HG03108 (cell line): ENCODE results near the gene SPACA7.
"Not testable (repeated sequence)": the region's sequence is repeated elsewhere in the genome, so short reads cannot be mapped to it uniquely, and the experiment has no call there.

Source experiments
- ATAC-seq: cut with Tn5 transposase; IDR thresholded peaks from one replicate; pipeline ENCODE4 v1.9.1; 2021; ENCODE audit warnings: moderate library complexity; ENCODE audit not compliant: unreplicated experiment

Gene SPACA7

DNA sequence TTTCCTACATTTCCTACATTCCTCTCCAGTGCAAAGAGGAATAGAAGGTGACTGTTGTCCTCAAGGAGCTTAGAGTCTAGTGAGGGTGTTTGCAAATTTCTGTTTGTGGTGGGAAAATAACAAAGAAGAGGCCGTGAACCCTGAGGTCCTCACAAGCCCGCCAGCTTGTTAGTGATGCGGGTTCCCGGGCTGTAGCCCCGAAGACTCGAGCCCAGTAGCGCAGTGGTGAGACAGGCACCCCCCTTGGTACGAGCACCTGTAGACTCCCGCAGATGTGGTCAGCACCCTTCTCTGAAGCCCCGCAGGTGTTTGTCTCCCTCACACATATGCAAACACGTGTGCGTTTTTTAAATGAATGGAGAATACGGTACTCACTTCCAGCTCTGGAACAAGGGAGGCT, 26.5 kb upstream of the SPACA7 start:
- ATAC-seq = no peak

DNA sequence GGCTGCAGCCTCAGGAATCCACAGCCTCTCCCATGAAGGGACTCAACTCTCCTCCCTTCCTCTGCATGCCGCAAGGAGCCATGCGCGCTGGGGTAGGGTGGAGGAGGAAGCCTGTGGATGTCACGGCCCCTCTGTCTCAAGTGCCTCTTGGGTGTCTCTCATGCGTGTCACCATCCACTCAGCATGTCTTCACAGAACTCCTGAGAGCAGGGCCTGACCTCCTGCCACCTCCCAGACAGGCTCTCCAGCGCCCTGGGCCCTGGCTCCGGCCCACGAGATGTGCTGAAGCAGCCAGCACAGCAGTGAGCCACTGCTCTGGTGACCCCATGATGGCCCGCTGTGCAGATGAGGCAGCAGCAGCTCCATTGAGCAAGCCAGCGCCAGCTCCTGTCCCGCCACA, 25.9 kb upstream of the SPACA7 start:
- ATAC-seq = no peak

DNA sequence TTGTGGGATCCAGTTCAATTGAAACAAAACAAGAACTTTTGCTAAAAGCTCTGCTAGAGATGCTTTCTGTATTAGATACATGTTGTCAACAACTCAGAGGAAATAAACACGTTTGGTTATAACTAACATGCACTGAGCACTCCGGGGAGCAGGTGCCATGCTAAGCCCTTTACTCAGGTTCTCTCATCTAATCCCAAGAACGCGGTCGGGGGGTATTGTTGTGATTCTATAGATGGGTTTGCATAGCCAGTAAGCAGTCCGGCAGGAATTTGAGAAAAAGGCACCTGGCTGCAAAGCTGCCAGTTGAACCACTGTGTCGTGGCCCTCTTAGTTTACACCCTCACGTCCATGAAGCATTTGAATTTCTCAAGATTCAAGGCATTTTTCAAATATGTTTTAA, 24.3 kb upstream of the SPACA7 start:
- no peak for ATAC-seq

DNA sequence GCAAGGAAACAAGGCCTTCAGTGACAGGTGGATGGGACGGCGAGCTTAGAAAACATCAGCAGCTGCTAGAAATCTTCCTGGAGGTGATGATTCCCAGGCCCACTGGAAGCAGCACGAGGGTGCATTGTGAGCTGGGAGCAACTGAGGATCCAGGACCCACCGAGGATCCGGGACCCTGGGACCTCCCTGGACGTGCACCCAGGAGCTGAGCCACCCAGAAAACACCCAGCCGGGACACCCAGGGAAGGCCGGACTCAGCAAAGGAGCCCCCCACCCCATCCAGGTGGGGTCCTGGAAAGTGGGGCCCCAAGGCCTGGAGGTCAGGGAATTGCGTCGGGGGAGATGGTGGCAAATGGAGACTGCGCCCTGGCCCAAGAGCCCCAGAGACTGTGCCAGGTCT, 22.3 kb upstream of the SPACA7 start:
- ATAC-seq = no peak

DNA sequence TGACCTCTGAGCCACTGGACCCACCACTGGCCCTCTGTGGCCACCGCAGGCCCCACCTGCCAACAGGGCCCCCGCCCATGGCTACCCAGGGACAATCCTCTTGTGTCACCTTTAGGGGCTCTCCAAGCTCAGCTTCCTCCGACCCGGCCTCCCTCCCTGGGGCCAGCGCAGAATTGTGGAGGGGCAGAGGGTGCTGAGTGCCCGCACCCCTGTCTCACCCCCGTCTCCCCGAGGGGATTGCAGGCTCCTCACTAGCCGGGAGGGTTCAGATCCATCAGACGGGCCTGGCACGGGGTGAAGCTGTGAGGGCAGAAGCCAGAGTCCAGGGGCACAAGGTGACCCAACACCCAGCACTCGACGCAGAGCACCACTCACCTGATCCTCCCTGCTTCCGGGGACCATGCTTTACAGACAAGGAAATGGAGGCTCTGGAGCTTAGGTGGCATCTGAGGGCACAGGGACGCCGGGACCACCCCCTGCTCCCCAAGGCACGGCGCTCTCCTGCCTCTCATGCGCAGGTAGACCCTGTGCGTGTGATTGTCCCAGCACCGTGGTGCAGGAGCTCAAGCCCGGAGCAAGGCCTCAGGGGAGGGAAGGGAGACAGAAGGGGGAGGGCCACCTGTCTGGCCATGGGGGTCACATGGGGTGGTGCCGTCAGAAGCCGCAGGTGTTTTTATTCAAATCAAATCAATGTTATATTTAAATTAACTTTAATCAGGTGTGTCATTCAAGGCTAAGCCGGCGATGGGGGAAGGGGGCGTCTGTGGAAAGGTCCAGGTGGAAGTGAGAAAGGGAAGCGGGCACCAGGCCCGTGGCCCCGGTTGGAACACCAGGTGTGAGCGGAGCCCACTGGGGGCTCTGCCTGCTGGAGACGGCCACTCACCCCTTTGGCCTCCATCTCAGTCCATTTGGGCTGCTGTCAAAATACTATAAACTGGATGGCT, 21.6 kb upstream of the SPACA7 start:
- ATAC-seq = no peak

DNA sequence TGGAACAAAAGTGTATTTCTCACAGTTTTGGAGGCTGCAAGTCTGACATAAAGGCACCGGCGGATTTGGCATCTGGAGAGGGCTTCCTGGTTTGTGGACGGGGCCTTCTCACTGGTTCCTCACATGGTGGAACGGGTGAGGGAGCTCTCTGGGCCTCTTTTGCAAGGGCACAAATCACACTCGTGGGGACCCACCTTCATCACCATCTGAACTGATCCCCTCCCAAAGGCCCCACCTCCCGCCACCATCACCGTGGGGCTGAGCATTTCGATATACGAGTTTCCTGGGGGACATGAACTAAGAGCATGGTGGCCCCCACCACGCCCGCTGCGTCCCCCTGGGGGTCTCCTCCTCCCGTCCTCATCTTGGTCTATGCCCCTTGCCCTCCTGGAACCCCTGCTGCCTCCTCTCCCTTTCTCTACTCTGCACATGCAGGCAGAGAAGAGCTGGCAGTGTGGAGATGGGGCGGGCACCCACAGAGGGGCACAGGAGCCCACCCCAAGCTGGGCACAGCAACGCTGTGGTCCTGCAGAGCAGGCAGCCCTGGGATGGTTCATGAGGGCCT, 20.8 kb upstream of the SPACA7 start:
- ATAC-seq = no peak

DNA sequence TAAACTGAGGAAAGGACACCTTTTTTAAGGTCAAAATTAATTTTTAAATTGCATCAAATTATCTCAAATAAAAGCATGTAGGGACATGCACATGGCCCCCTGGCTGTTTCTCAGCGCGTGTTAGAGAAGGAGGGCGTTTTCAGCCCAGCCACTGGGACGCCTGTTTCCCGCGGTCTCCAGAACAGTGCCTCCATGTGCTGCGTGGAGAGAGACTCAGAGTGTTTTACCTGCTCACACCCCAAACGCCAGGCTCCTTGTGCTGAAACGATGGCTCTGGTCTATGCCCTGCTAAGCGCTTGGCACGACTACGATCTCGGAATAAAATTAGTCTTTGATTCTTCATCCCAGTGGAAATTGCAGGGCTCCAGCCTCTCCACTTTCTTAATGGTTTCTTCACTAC, 20.0 kb upstream of the SPACA7 start:
- no peak for ATAC-seq

DNA sequence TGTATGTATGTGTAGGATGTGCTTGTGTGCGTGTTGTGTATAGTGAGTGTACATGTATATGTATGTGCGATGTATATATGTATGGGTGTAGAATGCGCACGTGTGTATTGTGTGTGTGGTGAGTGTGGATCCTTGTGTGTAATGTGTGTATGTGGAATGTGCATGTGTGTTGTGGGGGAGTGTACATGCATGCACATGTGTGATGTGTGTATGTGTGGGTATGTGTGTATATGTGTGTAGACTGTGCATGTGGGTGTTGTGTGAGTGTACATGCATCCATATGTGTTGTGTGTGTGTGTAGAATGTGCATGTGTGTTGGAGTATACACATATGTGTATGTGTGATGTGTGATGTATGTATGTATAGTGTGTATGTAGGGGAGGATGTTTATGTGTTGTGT, 18.0 kb upstream of the SPACA7 start:
- ATAC-seq = no peak

DNA sequence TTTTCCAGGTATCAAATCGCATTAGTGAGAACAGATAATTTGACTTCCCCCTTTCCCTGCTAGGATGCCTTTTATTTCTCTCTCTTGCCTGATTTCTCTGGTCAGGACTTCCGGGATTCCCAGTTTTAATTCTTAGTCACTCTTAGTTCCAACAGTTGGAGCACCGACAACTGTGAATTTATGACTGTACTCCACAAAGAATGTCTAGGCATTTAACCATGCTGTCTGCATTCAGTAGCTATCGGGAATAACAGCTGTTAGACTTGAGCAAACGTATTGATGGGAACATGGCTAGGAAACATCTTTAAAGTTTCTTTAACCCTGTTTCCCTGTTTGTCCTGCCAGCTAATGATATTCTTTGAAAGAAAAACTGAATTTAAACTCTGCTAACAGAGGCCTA, 14.1 kb upstream of the SPACA7 start:
- ATAC-seq = no peak

DNA sequence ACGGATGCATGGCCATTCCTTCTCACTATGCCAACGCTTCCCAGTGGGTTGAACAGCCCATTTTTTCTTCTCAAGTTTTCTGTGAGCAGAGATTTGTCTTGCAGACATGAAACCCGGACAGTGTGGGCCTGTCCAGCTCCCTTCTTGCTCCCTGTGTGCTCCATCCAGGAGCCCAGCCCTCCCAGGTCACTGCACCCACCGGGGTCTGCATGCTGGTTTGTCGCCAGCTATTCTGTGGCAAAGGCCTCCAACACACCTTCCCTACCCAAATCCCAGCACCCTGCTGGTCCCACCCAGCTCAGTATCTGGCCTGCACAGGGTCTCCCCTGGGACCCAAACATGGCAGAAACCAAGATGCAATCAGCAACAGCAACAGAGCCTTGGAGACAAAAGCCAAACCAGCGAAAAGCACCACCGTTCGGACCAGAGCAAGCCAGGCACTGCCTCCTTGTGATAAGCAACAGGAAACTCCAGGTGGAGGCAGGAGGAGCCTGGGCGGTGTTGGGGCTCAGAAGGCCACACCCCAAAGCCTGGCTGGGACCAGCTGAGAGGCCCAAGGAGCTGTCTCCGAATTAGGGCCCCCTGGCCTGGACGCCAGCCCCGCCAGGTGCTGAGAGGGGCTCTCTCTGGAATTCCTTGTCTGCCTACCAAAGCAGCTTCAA, 12.2 kb upstream of the SPACA7 start:
- ATAC-seq = no peak

DNA sequence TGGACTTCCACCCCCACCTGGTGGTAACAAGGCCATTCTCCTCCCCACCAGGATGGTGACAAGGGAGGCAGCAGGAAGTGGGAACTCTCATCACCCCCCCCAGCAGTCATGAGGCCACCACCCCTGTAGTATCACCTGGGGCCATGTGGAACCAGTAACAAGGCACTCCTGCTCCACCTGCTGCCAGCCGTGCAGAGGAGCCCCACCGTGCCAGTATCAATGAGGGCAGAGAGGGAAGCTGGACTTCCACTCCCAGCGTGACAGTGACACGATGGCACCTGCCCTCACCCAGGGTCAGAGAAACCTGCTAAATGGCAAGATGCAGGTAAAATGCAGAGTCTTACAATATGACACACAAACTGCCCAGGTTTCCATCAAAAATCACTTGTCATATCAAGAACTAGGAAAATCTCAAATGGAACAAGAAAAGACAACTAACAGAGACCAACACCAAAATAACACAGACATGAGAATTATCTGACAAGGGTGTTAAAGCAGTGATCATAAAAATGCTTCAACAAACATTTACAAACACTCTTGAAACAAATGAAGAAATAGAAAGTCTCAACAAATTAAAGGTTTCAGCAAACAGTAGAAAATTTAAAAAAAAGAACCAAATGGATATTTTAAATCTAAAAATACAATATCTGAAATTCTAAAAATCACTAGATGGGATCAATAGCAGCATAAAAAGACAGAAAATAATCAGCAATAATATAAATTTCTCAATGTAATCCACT, 9.1 kb upstream of the SPACA7 start:
- no peak for ATAC-seq

DNA sequence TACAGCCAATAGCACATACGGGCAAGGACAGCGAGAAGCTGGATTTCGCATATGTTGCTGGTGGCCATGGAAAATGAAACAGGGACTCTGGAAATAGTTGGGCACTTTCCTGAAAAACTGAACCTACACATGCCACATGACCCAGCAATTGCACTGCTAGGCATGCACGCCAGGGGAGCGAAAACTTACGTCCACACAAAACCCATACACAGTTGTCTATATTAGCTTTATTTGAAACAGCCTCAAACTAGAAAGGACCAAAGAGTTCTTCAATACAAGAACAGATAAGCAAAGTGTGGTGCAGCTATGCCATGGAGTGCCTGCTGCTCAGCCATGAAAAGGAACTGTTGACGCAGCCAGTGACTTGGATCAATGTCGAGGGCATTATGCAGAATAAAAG, 7.3 kb upstream of the SPACA7 start:
- ATAC-seq = no peak

DNA sequence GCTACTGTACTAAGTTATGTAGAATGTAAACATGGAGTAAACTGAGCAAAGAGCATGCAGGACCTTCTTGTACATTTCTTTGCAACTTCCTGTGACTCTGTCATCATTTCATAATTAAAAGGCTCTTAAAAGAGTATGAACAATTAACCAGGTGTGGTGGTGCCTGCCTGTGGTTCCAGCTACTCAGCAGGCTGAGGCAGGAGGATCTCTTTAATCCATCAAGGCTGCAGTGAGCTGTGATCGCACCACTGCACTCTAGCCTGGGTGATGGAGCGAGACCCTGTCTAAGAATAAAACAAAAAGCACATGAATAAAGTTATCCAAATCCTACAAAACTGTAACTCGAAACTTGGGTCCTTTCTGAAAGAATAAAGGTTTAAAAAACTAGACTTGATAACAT, 5.8 kb upstream of the SPACA7 start:
- ATAC-seq = no peak

DNA sequence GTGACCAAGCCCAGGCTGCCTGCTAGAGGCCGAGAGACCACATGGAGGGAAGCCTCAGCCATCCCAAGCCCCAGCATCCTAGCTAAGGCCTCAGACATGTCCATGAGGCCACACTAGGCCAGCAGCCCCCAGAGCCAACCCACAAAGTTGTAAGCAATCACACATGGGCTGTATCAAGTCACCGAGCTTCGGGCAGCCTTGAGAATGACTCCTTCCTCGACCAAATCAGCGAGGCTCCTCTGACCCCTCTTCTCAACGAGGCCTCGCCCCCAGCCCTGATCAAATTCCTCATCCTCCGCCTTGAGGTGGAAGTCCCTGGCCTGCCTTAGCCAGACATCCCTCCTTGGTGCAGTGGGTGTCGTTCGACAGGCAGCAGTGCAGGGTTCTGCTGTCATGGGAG, 1.9 kb upstream of the SPACA7 start:
- no peak for ATAC-seq

DNA sequence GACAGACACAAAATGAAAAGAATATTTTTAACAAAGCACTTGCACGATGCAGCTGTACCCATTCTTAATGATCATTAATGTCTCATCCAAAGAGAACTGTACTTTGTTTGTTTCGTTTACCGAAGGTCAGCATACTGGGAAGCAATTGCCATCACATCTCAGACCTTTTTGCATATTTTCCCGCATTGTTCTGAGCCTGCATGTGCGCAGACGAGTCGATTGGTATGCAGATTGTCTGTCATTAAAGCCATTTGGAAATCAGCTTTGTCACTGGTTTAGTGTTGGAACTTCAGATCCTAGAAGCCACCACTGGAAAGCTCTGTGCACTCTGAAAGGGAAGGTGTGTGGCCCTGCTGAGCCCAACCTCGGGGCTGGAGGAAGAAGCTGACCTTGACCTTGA, 15.6 kb downstream of the SPACA7 start:
- ATAC-seq = no peak

DNA sequence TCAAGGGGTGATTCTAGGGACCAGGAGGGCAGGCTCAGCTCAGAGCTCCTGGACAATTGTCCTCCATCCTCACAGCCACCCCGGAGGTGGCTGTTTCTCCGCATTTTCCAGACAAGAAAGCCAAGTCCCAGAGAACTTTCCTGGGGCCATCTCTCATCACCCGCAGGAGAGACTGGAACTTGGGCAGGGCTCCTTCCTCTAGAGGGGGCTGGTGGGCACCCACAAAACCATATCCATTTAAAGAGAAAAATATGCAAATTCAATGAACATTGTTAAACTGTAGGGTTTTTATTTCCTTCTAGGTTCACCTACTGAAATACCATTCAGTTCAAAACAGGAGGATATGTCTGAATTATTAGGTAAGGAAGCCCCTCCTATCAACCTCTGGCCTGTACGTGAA, 16.6 kb downstream of the SPACA7 start:
- ATAC-seq = no peak

DNA sequence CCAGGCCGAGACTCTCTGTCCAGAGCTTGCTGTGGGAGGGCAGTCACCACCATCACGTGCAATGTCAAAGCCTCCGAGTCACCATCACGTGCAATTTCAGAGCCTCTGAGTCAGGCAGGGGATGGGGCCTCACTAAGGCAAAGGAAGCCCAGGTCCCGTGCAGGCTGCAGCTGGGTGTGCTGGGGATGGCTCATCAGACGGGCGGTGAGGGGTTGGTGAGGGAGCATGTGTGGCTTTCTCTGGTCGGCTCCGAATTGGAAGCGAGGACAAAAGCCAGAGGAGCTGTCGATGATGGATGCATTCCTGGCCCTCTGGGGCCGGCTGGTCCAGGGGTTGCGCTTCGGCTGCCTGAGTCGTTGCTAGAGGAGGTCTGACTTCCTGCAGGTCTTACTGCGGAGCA, 18.9 kb downstream of the SPACA7 start:
- not testable (repeated sequence) for ATAC-seq

DNA sequence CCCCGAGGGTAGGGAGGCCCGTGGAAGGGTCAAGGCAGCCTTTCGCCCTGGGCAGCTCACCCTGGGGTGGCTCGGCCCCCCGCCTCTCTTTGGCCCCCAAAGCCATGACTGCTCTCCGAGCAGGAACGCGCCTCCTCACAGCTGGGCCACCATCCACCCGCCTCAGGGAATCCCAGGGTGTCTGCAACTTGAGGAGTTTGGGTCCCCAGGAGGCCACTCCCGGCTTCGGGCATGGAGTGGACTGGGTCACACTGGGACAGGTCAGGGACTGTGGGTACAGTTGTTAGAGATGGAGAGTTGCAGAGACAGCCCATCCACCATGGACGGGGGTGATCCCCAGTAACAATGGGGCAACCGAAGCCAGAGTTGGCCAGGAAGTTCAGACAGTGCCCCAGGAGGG, 19.8 kb downstream of the SPACA7 start:
- not testable (repeated sequence) for ATAC-seq

DNA sequence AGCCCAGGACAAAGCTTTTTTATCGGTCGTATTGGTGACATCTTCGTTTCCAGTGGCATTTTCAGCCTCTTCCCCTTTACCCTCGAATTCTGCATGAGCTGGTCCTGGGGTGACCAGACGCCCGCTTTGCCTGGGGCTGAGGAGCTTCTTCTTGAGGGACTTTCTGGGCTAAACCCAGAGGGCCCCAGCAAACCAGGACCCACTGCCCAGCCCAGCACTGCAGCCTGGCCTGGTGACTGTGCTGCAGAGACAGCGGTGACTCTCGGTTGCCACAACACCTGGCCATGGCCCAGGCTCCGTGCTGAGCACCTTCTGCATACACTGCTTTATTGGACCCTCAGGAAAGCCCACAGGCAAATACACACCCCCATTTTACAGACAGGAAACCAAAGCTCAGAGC, 21.0 kb downstream of the SPACA7 start:
- ATAC-seq = no peak

DNA sequence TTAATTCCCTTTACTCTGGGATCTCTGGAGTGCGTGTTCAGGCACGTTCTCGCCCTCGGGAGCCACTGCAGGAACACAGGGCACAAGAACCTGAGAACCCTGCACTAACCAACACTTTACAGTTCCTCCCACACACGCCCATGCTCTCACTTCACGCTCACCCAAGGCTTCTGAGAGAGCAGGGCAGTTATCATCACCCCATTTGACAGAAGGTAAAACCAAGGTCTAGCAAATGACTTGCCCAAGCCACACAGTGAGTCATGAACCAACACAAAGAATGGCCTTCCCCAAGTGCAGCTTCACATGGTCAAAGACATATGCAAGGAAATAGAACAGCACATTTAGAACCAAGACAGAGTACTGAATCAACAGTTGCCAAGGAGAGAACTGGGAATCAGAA, 22.2 kb downstream of the SPACA7 start:
- ATAC-seq = not testable (repeated sequence)

DNA sequence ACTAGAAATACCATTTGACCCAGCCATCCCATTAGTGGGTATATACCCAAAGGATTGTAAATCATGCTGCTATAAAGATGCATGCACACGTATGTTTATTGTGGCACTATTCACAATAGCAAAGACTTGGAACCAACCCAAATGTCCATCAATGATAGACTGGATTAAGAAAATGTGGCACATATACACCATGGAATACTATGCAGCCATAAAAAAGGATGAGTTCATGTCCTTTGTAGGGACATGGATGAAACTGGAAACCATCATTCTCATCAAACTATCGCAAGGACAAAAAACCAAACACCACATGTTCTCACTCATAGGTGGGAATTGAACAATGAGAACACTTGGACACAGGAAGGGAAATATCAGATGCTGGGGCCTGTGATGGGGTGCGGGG, 33.7 kb downstream of the SPACA7 start:
- ATAC-seq = not testable (repeated sequence)
